GM19240 (cell line): Measurements from ENCODE around the gene HERC4.
"Not testable (repeated sequence)": the region's sequence is repeated elsewhere in the genome, so short reads cannot be mapped to it uniquely, and the experiment has no call there.

Experiments
- DNase-seq: peaks from one replicate; pipeline ENCODE4 v3.0.0; 2011; ENCODE audit warnings: low spot score; ENCODE audit not compliant: insufficient read length

HERC4 gene

GRCh38 chr10:68049289-68050078, 25.6 kb downstream of the HERC4 start:
- DNase-seq = no peak

GRCh38 chr10:68047554-68048327, 27.3 kb downstream of the HERC4 start:
- no peak for DNase-seq

GRCh38 chr10:68047122-68047521, 28.0 kb downstream of the HERC4 start:
- DNase-seq = no peak

- no peak for DNase-seq
Measured at GRCh38 chr10:68046642-68047041, 28.4 kb downstream of the HERC4 start.

GRCh38 chr10:68043030-68043429, 32.1 kb downstream of the HERC4 start:
- no peak for DNase-seq

GRCh38 chr10:68032113-68032512, 43.0 kb downstream of the HERC4 start:
- DNase-seq = no peak

GRCh38 chr10:68027429-68027828, 47.7 kb downstream of the HERC4 start:
- no peak for DNase-seq

- DNase-seq = no peak
Measured at GRCh38 chr10:68023292-68023691, 51.8 kb downstream of the HERC4 start.

- not testable (repeated sequence) for DNase-seq
Measured at GRCh38 chr10:68022324-68022723, 52.8 kb downstream of the HERC4 start.

- DNase-seq = not testable (repeated sequence)
Measured at GRCh38 chr10:68016519-68016918, 58.6 kb downstream of the HERC4 start.

GRCh38 chr10:68010426-68010940, 64.6 kb downstream of the HERC4 start:
- no peak for DNase-seq

GRCh38 chr10:68007356-68007755, 67.7 kb downstream of the HERC4 start:
- no peak for DNase-seq

GRCh38 chr10:68001539-68001938, 73.5 kb downstream of the HERC4 start:
- DNase-seq = no peak

GRCh38 chr10:68001000-68001399, 74.1 kb downstream of the HERC4 start:
- no peak for DNase-seq

- no peak for DNase-seq
Measured at GRCh38 chr10:67990093-67990492, 85.0 kb downstream of the HERC4 start.

GRCh38 chr10:67988606-67989005, 86.5 kb downstream of the HERC4 start:
- DNase-seq = no peak

- DNase-seq = not testable (repeated sequence)
Measured at GRCh38 chr10:67982603-67983002, 92.5 kb downstream of the HERC4 start.

GRCh38 chr10:67978749-67979148, 96.3 kb downstream of the HERC4 start:
- no peak for DNase-seq

- DNase-seq = no peak
Measured at GRCh38 chr10:67977251-67977650, 97.8 kb downstream of the HERC4 start.

- no peak for DNase-seq
Measured at GRCh38 chr10:67976292-67977245, 98.5 kb downstream of the HERC4 start.

- DNase-seq = no peak
Measured at GRCh38 chr10:67975871-67976270, 99.2 kb downstream of the HERC4 start.
